ENCODE measurements around the gene SH2D1A. TPM values are rescaled to one million over a fixed set of nuclear protein-coding genes. Genes with fewer than 3 reads are reported as not detected.

SH2D1A gene
- total and polyA plus RNA-seq, 2 donors (not counting 3 experiments of a cell fraction or from before 2014, with no cell fraction given) = not detected

DNA sequence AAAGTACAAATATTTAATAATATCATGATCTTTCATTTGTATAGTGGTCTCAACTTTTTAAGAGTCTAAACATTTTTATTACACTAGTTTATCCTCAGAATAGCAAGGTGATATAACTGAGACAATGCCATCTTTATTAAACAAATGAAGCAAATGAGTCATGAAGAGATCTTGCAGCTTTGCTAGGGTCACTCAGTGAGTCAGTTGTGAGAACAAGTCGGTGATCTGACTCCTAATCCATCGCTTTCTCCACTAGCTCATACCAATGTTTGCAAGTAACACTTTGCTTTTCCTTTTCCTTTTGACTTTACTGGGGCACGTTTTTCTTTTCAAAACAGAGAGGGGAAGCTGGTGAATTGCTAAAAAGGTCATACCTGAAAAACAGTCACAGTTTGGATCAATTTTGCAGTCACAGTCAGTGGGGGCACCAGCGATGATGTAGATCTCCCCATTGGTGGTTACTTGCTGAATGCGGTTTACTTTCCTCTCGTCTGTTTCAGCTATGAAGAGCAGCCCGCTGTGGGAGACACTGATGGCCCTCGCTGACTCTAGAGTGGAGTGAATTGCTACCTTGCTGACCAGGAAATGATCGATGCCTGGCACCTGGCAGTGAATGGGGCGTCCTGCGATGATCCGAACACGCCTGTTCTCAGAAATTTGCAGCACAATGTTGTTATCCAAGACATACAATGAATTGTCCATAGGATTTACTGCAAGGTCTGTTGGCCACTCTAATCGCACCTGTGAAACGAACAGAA, 75.7 kb downstream of the SH2D1A start:
- no peak overlapping the region for H3K4me2 ChIP-seq (ENCODE audit: insufficient read depth, low read length)
- no peaks in the 10 kb centered on the region for H3K36me3 ChIP-seq (ENCODE audit: control insufficient read depth in 2 of 2, extremely low read depth in 1 of 2, insufficient read depth in 2 of 2, low read length in 2 of 2)
- no peak overlapping the region for H3K9ac ChIP-seq (replicated peaks; ENCODE audit: extremely low read depth, insufficient read depth, low read length)
- H3K9me1 ChIP-seq (replicated peaks; ENCODE audit: control insufficient read depth, extremely low read depth, insufficient read depth, low read length) = no peaks in the 10 kb centered on the region
- no TSS peak for BruUV-seq (replicated peaks)
- no peak overlapping the region for H3K27ac ChIP-seq (ENCODE audit: insufficient read depth, low read depth, low read length)
- H3K9me3 ChIP-seq (replicated peaks; ENCODE audit: control insufficient read depth, insufficient read depth, low read length) = no peaks in the 10 kb centered on the region
- ChIA-PET CTCF (no interaction called here), POLR2A (no interaction called here)
- H3K27me3 ChIP-seq (ENCODE audit: control insufficient read depth in 2 of 2, insufficient read depth in 2 of 2, low read length in 2 of 2) = no peaks in the 10 kb centered on the region
- intact Hi-C loops (cut with micrococcal nuclease) = no loop called here
- H3K4me3 ChIP-seq (replicated peaks in 1 of 3; ENCODE audit: insufficient read depth in 1 of 3, low read depth in 1 of 3, low read length in 3 of 3) = no peak overlapping the region
- dilution Hi-C loops (cut with MboI; ENCODE audit: extremely low pct_ligation_motif_present, low sequenced_read_pairs) = no loop called here
- H2AFZ ChIP-seq (ENCODE audit: low read depth, low read length) = no peak overlapping the region
- no peaks in the 10 kb centered on the region for H3K79me2 ChIP-seq (ENCODE audit: control insufficient read depth, insufficient read depth, low read length)
- H4K20me1 ChIP-seq (replicated peaks; ENCODE audit: control insufficient read depth, extremely low read depth, insufficient read depth, low read length) = no peaks in the 10 kb centered on the region
- FAIRE-seq = no peak
- no peak for DNase-seq (ENCODE audit: low read depth, low spot score)
- TF ChIP-seq FOS (IDR thresholded peaks at IDR 0.05; ENCODE audit: borderline replicate concordance, insufficient read depth, low read length) (peak; percentile 14), POLR2AphosphoS5 (IDR thresholded peaks at IDR 0.05; ENCODE audit: insufficient read depth, low read depth, low read length) (no peak)
- peaks cover 7% of the 10 kb centered on the region for H3K4me1 ChIP-seq (ENCODE audit: control insufficient read depth, extremely low read depth, insufficient read depth, low read length)

Small RNA genes within 50 kb of the gene (small RNA-seq; reads per million reads assigned to genes)
- gene AL022718.1 (ENCODE audit: insufficient read depth, insufficient read length, low read depth, low replicate concordance) = not detected

Other genes starting within 250 kb of the SH2D1A start
- gene TEX13D, start 13.9 kb upstream of the SH2D1A start, total RNA-seq = not detected in 2 replicates
- not detected in 2 replicates for gene TEX13D, start 13.9 kb upstream of the SH2D1A start, polyA plus RNA-seq

Data from endothelial cell of umbilical vein (primary cell).